Stimulated activated naive CD4-positive, alpha-beta T cell (primary cell): Measurements from ENCODE around the gene ASF1B.
A peak's percentile ranks its signal among the peaks of the same experiment; 100 is the strongest.

Experiments used
- DNase-seq, 6 experiments: peaks; one replicate each; lab custom pipeline; 2025; lab: John Stamatoyannopoulos, UW

Gene ASF1B

DNA sequence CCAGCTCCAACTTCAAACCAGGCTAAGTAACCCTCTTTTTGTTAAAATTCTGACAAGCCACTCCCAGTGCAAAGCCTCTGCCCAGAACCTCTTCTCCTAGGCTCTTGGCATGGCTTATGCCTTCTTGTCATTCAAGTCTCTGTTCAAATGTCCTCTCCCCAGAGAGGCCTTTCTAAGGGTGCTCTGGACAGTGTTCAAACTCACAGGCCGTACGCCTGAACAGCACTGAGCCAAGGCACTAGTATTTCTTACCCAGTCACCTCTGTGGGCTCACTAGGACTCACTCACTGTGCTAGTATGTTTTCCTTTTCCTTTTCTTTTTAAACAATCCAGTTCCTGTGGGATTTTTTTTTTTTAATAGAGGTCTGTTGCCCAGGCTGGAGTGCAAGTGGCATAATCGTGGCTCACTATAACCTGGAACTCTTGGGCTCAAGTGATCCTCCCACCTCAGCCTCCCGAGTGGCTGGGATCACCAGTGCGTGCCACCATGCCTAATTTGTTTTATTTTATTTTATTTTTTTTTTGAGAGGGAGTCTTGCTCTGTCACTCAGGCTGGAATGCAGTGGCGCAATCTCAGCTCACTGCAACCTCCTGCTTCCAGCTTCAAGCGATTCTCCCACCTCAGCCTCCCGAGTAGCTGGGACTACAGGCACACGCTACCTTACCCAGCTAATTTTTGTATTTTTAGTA, 2.3 kb upstream of the ASF1B start:
- no peak for DNase-seq

DNA sequence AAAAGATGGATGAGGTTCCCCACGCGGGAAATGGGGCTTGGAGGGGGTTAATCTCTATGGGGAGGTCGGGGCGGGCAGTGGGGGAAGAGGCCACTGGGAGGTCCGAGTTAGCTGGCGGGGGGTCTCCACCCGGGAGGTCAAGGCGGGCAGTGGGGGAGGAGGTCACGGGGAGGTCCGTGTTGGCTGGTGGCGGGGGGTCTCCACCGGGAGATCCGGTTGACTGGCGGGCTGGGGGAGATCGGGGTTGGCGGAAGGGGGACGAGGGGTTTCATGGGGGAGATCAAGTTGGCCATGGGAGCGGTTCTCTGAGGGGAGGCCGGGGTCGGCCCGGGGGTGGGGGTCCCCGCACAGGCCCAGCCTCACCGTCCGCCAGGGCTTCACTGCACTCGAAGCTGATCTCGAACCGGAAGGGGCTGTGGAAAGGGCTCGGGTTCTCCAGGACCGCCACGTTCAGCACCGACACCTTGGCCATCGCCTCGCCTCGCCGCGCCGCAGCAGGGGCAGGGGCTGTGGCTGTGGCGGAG, 342 bp downstream of the ASF1B start:
- no peak for DNase-seq

DNA sequence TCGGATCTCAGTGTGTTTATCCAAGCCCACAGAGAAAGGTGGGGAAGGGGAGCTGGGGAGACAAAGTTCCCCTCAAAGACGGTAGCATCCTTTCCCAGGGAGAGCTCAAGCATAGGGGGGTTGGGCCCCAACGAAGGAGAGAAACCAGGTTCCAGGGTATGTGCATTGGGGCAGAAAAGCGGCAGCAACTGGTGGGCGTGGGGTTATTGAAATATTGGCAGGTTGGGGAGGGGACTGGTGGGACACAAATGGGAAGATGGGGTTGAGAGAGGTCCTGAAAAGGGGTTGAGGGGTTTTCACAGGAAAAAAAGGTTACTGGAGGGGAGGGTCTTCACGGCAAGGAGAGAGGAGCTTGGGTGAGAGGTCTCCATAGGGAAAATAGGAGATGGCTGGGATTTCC, 1.0 kb downstream of the ASF1B start:
- no peak for DNase-seq

DNA sequence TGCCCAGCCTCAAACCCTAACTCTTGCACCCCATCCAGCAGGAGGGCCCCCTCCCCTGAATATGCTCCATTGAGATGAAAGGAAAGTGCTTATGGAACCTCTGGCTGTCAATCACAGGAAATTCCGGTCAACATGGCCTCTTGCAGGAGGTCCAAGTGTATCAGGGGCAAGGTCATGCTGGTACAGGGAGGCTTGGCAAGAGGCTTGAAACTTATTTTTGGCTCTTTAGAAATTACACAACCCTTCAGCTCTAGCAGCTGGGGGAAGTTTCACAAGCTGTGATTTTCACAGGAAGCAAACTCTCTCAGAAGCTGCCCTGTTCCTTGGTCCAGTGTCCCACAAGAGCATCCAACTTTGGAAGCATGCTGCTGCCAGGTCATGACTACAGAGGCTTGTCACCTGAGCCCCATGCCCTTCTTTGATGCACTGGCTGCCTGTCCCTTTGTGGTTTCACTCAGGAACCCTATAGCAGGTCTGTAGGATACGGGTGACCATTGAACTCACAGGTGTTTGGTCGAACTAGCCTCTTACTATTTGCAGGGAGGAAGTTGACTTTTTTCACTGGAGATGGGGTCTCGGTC, 8.4 kb downstream of the ASF1B start:
- DNase-seq, result no peak

DNA sequence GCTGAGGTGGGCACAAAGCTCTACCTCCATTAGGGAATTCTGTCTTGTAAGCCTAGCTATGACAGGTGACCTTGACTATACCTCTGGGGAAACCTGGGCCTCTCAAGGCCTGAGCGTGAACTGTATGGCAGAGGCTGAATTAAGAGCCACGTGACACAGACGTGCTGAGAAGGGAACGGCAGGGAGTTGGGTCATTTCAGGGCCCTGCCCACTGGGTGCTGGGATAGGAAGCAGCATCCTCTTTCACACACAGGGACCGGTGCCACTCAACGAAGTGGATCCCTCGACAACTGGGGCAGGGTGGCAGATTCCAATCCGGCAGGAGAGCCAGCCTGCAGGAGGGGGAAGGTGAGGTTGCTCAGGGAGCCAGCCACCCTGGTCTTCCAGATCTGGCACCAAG, 9.2 kb downstream of the ASF1B start:
- DNase-seq, result no peak

DNA sequence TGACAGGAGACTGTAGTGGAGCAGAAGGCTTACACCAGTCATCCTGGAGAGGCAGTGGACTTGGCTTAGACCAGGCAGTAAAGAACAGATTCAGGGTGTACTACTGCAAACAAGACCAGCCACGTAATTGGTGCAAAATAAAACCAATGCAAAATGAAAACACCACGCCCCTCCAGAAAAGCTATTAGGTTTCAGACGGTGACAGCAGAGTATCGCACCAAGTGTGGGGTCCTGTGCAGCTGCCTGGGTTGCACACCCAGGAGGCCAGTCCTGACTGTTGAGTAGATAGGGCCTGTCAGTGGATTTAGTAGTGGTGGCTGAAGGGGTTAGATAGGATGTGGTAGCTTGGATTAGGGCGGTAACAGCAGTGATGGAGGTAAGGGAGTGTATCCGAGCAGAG, 13.5 kb downstream of the ASF1B start:
- DNase-seq, result no peak

DNA sequence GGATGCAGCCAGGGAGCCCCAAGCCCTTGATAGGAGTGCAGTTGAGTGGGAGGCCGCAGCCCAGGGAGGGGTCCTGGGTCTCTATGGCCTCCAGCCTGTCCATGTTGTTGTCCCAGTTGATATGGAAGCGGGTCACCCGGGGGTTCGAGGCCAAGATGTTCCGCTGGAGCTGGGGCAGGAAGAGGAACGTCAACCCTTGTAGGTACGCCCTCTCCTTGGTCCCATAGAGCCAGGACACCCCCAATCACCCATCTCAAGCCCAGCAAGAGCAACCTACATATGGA, 15.9 kb downstream of the ASF1B start:
- DNase-seq, result no peak

DNA sequence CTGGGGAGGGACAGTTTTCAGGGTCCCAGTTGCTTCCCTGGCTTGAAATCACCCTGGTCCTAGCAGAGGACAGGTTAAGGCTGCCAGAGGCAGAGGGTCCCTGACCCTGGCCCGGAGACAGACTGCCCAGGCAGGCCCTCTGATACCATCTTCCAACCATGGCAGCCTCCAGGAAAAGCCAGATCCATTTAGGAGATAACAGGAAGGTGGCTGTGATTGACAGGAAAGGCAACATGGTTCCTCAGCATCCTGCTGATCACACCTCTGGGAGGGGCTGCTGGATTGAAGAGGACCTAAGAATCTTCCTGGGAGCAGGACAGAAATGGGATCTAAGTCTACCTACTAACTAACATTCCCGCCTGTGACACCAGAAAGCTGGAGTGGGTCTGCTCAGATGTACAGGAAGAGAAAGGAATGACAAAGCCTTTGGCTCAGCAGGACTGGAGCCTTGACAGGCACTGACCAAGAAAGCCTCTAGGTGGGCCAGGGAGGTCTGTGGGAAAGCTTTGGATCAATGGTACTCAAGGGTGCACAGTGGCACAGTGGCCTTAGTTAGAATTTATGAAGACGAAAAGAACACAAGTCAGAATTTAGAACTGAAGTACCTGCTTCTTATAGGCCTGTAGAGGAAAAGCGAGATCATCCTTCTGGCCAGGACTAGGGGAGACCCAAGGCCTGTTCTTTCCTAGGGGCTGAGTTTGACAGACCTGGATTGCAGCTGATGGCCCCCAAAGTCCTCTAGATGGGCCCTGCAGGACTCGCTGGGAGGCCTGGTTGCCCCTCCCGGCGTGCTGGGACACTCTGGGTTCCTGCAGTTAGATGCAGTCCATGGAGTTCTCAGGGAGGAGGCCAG, 16.5 kb downstream of the ASF1B start:
- no peak for DNase-seq

DNA sequence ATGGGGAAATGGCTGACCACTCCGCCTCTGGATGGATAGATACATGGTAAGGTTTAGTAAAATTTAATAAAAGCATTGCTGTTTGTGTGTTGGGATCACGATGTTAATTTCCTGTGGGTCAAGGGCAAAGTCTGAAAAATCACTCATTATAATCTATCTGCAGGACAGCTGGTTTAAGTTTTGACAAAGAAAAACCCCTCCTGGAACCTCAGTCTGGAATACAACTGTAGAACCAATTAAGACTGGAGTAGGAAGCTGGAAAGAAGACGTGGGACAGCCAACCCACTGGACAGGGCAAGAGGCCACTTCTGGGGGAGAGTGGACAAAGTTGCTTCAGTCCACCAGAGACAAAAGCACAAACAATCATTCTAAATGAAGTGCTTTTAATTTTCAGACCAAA, 17.2 kb downstream of the ASF1B start:
- DNase-seq, result no peak

DNA sequence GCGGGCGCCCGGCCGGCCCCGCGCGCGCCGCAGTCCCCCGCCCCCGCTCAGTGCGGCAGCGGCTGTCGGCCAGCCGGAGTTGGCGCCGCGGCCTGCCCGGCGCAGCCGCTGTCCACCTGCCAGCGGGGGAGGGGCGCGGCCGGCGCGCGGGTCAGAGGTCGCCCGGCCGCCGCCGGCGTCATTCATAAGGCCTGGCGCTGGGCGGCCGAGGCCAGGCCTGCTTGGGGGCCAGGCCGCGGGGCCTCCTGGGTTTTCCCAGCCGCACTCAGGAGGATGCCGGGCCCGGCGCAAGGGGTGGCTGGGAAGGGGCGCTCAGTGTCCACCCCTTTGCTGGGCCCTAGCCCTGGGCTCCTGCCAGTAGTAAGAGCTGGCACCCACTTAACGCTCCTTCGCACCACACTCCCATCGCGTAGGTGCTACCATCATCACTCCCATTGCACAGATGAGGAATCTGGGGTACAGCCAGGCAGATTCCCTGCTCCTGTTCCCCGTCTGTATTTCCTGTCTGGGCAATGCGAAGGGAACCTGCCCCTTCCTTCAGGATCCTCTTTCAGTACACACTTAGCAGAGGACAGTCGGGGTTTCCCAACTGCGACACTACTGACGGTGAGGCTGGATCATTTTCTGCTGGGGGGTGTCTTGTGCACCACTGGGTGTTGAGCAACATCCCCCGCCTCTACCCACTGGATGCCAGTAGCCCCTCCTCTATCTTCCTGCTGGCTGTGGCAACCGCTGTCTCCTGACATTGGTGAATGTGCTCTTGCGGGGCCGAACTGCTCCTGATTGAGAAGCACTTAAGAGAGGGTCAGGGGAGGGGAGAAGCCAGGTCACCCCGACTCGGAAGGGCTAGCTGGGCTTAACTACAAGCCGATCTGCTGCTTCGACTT, 18.0 kb downstream of the ASF1B start:
- DNase-seq, result peak; percentile 39 to 63 (median 58)

DNA sequence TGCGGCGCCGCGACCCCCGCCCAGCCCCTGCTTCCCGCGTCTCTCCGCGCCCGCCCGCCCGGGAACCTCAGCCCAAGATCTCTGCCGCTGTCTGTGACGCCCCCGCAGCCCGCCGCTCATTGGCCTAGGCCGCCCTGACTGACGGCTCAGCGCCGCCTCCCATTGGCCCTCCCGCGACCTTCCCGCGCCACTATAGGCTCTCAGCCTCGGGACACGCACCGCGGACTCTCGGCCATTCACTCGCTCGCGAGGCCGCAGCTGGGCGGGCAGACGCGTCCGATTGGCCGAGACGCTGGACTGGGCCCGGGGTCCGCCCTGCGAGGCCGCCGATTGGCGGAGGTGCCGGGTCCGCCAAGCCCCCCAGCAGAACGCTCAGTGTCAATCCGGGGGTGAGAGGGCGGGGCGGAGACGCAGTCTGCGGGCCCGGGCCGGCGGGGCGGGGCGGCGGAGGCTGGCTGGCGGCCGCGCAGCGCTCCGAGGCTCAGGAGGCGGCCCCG, 18.7 kb downstream of the ASF1B start, which contains the start of gene PRKACA:
Gene PRKACA, minus strand, starts transcription at position 95 of the 497 bp plus-strand sequence. CDS start 215 bp downstream, outside the sequence.
- DNase-seq, result peak; percentile 95 to 98 (median 97)

DNA sequence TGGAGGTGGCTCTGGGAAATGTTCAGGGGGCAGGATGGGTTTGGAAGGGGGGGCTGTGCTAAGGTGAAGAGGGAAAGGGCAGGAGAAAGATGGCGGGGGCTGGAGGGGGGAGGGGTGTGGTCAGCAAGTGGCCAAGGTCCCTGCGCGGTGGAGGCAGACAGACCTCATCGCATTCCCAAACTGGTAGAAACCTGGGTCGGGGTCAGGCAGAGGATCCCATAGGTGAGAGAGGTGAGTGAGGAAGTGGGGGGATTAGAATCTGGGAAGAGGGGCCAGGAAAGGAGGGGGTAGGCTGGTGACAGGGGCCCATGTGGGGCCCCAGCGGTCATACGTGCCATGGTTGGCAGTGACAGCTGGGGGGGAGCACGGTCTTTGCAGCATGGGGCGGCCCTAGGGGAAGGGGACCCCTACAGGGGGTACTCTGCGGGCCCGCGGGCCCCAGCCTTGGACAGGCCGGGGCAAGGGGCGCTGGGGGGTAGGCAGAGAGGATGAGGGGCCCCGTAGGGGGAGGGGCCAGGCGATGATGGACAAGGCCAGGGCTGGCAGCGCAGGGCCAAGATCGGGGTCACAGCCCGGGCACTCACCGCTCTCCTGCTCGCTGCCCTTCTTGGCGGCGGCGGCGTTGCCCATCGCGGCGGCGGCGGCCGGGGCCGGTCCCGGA, 19.3 kb downstream of the ASF1B start:
- peak in 2 of 6 experiments; percentile 24 to 37 for DNase-seq

DNA sequence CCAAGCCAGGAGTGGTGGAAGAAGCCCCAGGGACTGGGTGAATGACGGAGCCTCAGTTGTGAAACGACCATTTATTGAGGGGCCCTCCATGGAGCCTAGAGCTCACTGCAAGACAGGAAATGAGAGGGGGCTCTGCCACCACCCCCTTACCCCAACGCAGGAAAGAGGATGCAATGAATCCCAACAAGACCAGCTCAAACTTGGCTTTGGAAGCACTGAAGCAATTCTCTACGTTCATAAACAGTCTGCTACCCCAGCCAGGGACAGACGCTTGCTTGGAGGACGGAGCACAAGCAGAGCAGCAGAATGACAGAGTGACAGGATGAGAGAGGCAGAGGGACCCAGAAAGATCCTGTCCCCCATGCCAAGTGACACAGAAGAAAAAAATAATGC, 19.9 kb downstream of the ASF1B start:
- DNase-seq, result peak in 1 of 6 experiments; percentile 7

DNA sequence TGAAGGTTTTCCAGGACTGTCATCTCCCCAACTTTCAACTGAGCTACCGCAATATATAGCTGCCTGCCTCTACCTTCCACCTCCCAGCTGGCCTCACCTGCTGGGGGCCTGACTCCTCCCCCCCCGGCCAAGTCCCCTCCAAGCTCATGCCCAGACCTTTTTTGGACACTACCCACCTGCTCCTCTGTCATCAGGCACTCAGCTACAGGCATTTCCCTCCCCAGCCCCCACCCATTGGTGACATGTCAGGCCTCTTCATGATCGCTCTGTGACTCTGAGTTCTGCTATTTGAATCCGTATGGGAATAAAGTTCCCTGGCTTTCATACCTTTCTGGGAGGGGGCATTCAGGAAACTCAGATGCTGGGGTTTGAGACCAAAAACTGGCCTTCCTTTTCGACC, 20.6 kb downstream of the ASF1B start:
- DNase-seq, result no peak

DNA sequence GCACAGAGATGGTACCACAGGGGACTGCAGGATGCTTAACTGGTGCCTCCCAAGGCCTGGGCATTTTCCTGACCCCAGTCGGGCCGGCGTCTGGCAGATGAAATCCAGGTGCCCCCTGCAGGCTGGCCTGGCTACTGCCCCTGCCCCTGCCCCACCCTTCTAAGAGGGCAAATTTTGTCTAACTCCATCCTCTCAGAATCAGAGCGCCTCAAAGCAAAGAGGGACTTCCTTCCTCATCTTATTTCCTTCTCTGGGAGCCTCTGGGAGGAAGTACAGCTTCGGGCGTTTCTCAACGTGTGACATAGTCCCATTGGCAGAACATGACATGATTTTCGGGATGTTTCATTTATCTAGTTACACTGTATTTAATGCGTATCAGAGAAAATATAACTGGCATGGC, 21.5 kb downstream of the ASF1B start:
- peak in 2 of 6 experiments; percentile 13 to 14 for DNase-seq

DNA sequence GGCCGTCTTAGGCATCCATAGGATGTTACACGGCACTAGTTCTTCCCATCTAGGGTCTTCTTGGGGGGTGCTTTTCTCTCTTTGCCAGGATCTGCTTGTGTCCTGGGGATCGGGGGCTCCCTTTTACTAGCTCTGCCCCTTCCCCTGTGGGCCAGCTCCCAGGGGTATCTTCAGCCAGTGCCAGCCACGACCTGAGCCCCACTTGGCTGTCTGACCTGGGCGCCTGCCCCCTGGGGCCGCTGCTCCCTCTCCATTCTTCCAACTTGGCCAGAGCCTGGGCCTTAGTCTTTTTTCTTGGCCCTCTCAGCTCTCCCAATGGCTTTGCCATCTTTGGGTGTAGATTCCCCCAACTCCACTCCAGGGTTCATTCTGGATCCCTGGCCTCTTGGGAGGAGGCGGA, 21.9 kb downstream of the ASF1B start:
- DNase-seq, result no peak

DNA sequence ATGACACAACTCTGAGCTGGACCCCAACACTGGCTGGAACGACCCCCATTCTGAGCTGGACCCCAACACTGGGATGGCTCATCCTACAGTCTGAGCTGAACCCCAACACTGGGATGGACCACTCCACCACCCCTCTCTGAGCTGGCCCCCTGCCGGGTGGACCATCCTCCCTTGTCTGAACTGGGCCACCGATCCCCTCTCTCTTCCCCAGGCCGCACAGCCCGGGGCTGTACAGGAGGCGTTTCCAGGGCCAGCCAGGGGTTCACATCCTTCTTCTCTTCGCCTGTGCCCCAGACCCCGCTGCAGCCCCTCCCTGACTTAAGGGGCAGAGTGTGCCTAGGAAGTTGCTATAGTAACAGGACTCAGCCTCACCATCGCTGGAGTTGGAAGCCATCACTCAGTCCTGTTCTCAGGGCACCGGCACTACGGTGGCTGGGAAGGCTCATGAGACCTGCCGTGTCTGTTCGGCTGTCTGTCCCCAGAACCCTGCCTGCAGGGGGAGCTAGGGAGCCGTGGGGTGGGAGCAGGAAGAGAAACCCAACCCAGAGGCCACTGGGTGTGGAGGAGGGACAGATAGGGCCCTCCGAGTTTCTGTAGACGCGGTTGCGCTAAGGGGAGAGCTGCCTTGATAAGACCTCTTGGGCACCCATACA, 22.5 kb downstream of the ASF1B start:
- DNase-seq, result peak in 4 of 6 experiments; percentile 16 to 35 (median 22)

DNA sequence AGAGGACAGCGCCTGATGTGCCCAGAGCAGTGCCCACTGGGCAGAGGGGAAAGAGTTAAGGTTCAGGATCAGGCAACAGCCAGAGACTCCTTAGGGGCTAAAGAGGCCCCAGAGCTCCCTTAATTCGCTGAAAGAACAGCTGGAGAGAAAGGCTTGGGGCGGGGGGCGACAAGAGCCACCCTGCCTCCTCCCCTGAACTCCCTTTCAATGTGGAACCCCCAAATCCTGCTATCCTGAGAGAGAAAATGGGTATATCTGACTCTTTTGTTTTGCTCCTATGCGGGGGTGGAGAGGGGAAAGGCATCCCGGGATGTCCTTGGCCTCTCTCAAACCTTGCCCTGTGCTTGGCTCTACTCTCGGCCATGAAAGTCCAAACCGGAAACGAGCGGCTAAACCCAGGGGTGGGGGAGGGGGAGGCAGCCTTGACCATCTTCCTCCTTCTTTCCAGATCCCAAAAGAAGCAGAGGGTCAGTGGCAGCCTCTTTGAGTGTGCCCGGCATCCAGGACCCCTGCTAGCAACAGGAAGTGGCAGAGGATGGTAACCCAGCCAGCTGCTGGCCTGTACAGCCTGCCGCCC, 23.5 kb downstream of the ASF1B start:
- no peak for DNase-seq

DNA sequence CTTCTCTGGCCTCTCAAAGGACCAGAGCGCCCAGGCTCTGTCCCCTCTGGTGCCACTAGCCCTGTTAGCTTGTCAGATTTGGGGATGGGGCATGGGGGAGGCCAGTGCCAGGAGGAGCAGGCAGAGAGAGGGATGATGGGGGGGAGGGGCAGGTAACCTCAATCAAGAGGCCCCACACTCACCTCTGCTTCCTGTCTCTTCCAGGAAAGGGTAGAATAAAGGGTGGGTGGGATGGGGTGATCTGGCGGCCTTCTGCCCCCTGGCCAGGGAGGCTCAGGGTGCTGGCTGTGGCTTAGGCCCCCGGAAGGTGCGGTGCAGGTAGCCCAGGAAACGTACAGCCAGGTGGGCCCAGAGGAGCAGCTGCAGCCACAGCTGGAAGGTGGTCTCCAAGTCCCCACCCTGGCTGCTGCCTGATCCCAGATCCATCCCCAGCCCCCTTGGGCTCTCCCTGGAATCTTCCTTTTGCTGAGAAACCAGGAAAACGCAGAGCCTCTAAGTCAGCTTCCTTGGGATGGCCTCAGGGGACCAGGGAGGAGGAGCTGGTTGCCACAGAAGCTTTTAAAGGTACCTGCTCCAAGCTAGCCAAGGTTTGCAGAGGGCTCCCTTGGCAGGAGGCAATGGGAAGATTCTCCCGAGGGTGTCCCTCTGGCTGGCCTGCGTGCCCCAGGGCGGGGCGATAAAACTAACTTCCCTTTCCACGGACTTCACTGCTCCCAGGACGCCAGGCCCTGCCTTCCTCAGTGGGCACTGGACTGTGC, 24.2 kb downstream of the ASF1B start:
- DNase-seq, result no peak

DNA sequence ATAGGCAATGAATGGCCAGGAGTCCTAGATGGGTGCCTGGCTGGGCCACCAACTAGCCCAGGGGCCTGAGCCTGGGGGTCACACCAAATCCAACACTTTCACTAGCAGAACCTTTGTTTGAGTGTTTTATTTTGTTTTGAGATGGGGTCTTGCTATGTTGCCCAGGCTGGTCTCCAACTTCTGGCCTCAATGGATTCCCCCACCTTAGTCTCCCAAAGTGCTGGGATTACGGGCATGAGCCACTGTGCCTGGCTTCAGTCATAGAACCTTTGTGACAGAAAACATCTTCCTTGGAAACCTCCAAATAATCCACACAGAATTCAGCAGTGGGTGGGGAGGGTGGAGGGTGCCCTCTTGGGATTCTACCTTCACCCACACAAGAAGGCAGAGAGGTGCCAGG, 24.9 kb downstream of the ASF1B start:
- DNase-seq, result no peak
